ENCODE data around the gene SERGEF. TPM values are rescaled to one million over a fixed set of nuclear protein-coding genes. Genes with fewer than 3 reads are reported as not detected.

SERGEF gene
- total and polyA plus RNA-seq, 4 donors: 12.0 to 17.9 (median 13.4) TPM

GRCh38 chr11:17950644-17951043 lies 62.2 kb downstream of the SERGEF start:
- DNase-seq (ENCODE audit: low spot score): no peak
- WGBS: 74% methylated on average over 1 of the region's 1 CpG
- no peak overlapping the region for H3K4me3 ChIP-seq (ENCODE audit: low read depth in 1 of 3, low read length in 3 of 3)
- TF ChIP-seq RXRA (IDR thresholded peaks at IDR 0.05): no peak
- no peak for TF ChIP-seq GABPA (IDR thresholded peaks at IDR 0.05 in 1 of 2, conservative IDR thresholded peaks at IDR 0.05 in 1 of 2)
- no peak for TF ChIP-seq FOXA2 (IDR thresholded peaks at IDR 0.05)
- TF ChIP-seq EGR1 (IDR thresholded peaks at IDR 0.05; ENCODE audit: low read depth in 2 of 2): no peak
- no peak for TF ChIP-seq CTCF (IDR thresholded peaks at IDR 0.05; ENCODE audit: low read depth, low read length, missing input control)
- TF ChIP-seq YY1 (IDR thresholded peaks at IDR 0.05): no peak
- TF ChIP-seq ATF3 (IDR thresholded peaks at IDR 0.05): no peak
- no peak for TF ChIP-seq HNF4A (conservative IDR thresholded peaks at IDR 0.05)
- TF ChIP-seq HNF4G (IDR thresholded peaks at IDR 0.05): no peak
- H3K27me3 ChIP-seq (ENCODE audit: control insufficient read depth in 4 of 4, insufficient read depth in 4 of 4, low read length in 3 of 4): no peaks in the 10 kb centered on the region
- no peak overlapping the region for H3K9ac ChIP-seq (ENCODE audit: low read depth in 1 of 2, low read length in 2 of 2)
- H3K4me1 ChIP-seq (ENCODE audit: control insufficient read depth in 4 of 4, insufficient read depth in 4 of 4, low read length in 3 of 4): peaks cover 10 to 47% (median 29%) of the 10 kb centered on the region in 4 donors
- H3K9me3 ChIP-seq (ENCODE audit: control insufficient read depth in 4 of 4, low read length in 3 of 4): no peaks in the 10 kb centered on the region
- H3K36me3 ChIP-seq (ENCODE audit: control insufficient read depth in 4 of 4, insufficient read depth in 3 of 4, low read depth in 1 of 4, low read length in 3 of 4): no peaks in the 10 kb centered on the region
- no peak overlapping the region for H3K27ac ChIP-seq (ENCODE audit: low read depth in 1 of 2, low read length in 2 of 2)

GRCh38 chr11:17948296-17948695 lies 64.6 kb downstream of the SERGEF start:
- no peak overlapping the region for H3K9ac ChIP-seq (ENCODE audit: low read depth in 1 of 2, low read length in 2 of 2)
- H3K9me3 ChIP-seq (ENCODE audit: control insufficient read depth in 4 of 4, low read length in 3 of 4): peaks cover 0 to 1% (median 0%) of the 10 kb centered on the region in 4 donors
- no peaks in the 10 kb centered on the region for H3K27me3 ChIP-seq (ENCODE audit: control insufficient read depth in 4 of 4, insufficient read depth in 4 of 4, low read length in 3 of 4)
- H3K36me3 ChIP-seq (ENCODE audit: control insufficient read depth in 4 of 4, insufficient read depth in 3 of 4, low read depth in 1 of 4, low read length in 3 of 4): no peaks in the 10 kb centered on the region
- TF ChIP-seq MAX (IDR thresholded peaks at IDR 0.05): no peak
- no peak overlapping the region for H3K27ac ChIP-seq (ENCODE audit: low read depth in 1 of 2, low read length in 2 of 2)
- 92% methylated on average over 6 of the region's 6 CpGs for WGBS
- no peak overlapping the region for H3K4me3 ChIP-seq (ENCODE audit: low read depth in 1 of 3, low read length in 3 of 3)
- no peak for DNase-seq (ENCODE audit: low spot score)
- peaks cover 3 to 30% (median 14%) of the 10 kb centered on the region in 4 donors for H3K4me1 ChIP-seq (ENCODE audit: control insufficient read depth in 4 of 4, insufficient read depth in 4 of 4, low read length in 3 of 4)

- Histone ChIP-seq H3K9ac (ENCODE audit: low read depth in 1 of 2, low read length in 2 of 2) (no peak overlapping the region), H3K4me3 (ENCODE audit: low read depth in 1 of 3, low read length in 3 of 3) (no peak overlapping the region), H3K27me3 (ENCODE audit: control insufficient read depth in 4 of 4, insufficient read depth in 4 of 4, low read length in 3 of 4) (no peaks in the 10 kb centered on the region), H3K4me1 (ENCODE audit: control insufficient read depth in 4 of 4, insufficient read depth in 4 of 4, low read length in 3 of 4) (peaks cover 2 to 28% (median 22%) of the 10 kb centered on the region in 4 donors), H3K36me3 (ENCODE audit: control insufficient read depth in 4 of 4, insufficient read depth in 3 of 4, low read depth in 1 of 4, low read length in 3 of 4) (no peaks in the 10 kb centered on the region), H3K9me3 (ENCODE audit: control insufficient read depth in 4 of 4, low read length in 3 of 4) (peaks cover 0 to 1% (median 0%) of the 10 kb centered on the region in 4 donors), H3K27ac (ENCODE audit: low read depth in 1 of 2, low read length in 2 of 2) (peak overlapping the region; percentile 1 to 63)
- 27% methylated on average over 1 of the region's 1 CpG for WGBS
- no peak for DNase-seq (ENCODE audit: low spot score)
- peak; percentile 29 for TF ChIP-seq ZBTB33 (IDR thresholded peaks at IDR 0.05)
- peak; percentile 44 for TF ChIP-seq FOXA2 (IDR thresholded peaks at IDR 0.05)
- peak; percentile 79 to 82 for TF ChIP-seq HNF4A (conservative IDR thresholded peaks at IDR 0.05)
- peak in 1 of 2 donors; percentile 43 for TF ChIP-seq JUND (IDR thresholded peaks at IDR 0.05)
- peak; percentile 43 for TF ChIP-seq FOXA1 (IDR thresholded peaks at IDR 0.05)
- no peak for TF ChIP-seq CTCF (IDR thresholded peaks at IDR 0.05; ENCODE audit: low read depth, low read length, missing input control)
- peak; percentile 34 for TF ChIP-seq REST (IDR thresholded peaks at IDR 0.05)
- peak; percentile 99 for TF ChIP-seq RXRA (IDR thresholded peaks at IDR 0.05)
- TF ChIP-seq EGR1 (IDR thresholded peaks at IDR 0.05; ENCODE audit: low read depth in 2 of 2): peak in 1 of 2 donors; percentile 32
- TF ChIP-seq MAX (IDR thresholded peaks at IDR 0.05): peak; percentile 62
- TF ChIP-seq ATF3 (IDR thresholded peaks at IDR 0.05): peak; percentile 25
- TF ChIP-seq TAF1 (conservative IDR thresholded peaks at IDR 0.05): no peak
- peak; percentile 70 for TF ChIP-seq YY1 (IDR thresholded peaks at IDR 0.05)
- TF ChIP-seq HNF4G (IDR thresholded peaks at IDR 0.05): peak; percentile 16
These were observed 73.3 kb downstream of the SERGEF start for GRCh38 chr11:17939542-17939941.
